Loucy (cell line): ENCODE results near the gene ADARB2.

ENCODE experiments used
- CTCF ChIP-seq: fragments of 200-600 bp; sonication (generic); conservative IDR thresholded peaks from 2 replicates; pipeline ENCODE4 v1.5.1; 2014; ENCODE audit warnings: mild to moderate bottlenecking, antibody characterized with exemption, low read length
- EZH2phosphoT487 ChIP-seq: fragments of 200-600 bp; IDR thresholded peaks from 2 replicates; pipeline ENCODE4 v1.6.1; 2018; ENCODE audit warnings: antibody characterized with exemption, mild to moderate bottlenecking, moderate library complexity, borderline replicate concordance

GRCh38 chr10:1137499-1138163 is 599.7 kb downstream of the ADARB2 start:
- TF ChIP-seq CTCF = no peak
- TF ChIP-seq EZH2phosphoT487 = no peak
